IPS-20b (cell line): ENCODE measurements around the gene TEX54.

Source experiments
- H3K27ac ChIP-seq: one replicate; pipeline ENCODE4 v1.5.1; 2013; ENCODE audit warnings: low read length
- H3K27me3 ChIP-seq: 2 replicates; pipeline ENCODE4 v1.6.1; 2013; ENCODE audit warnings: mild to moderate bottlenecking, low read length, inconsistent platforms; ENCODE audit not compliant: insufficient read depth
- H3K36me3 ChIP-seq: 2 replicates; pipeline ENCODE4 v1.6.1; 2013; ENCODE audit warnings: low read depth, mild to moderate bottlenecking, inconsistent platforms, low read length, moderate library complexity; ENCODE audit not compliant: insufficient read depth
- H3K4me1 ChIP-seq: 2 replicates; pipeline ENCODE4 v1.6.1; 2013; ENCODE audit warnings: mild to moderate bottlenecking, control low read depth, inconsistent platforms, low read length, moderate library complexity; ENCODE audit not compliant: insufficient read depth
- H3K4me3 ChIP-seq: 2 replicates; pipeline ENCODE4 v1.5.1; 2013; ENCODE audit warnings: mild to moderate bottlenecking, low read length, inconsistent platforms
- H3K9ac ChIP-seq: 2 replicates; pipeline ENCODE4 v1.6.1; 2013; ENCODE audit warnings: low read depth, mild to moderate bottlenecking, inconsistent platforms, low read length, moderate library complexity
- H3K9me3 ChIP-seq: 2 replicates; pipeline ENCODE4 v1.6.1; 2013; ENCODE audit warnings: mild to moderate bottlenecking, low read depth, low read length, inconsistent platforms; ENCODE audit not compliant: insufficient read depth

The TEX54 gene

GRCh38 chr11:62792202-62792575 is 40.5 kb downstream of the TEX54 start:
- Histone ChIP-seq H3K27ac (no peak overlapping the region), H3K9ac (peak overlapping the region; percentile 96; the same call in 1 of the 2 replicates), H3K4me3 (peak overlapping the region; percentile 93; the same call in 1 of the 2 replicates), H3K36me3 (peaks cover 70% of the 10 kb centered on the region), H3K27me3 (no peaks in the 10 kb centered on the region), H3K4me1 (no peaks in the 10 kb centered on the region), H3K9me3 (no peaks in the 10 kb centered on the region)

GRCh38 chr11:62791501-62792201 is 41.0 kb downstream of the TEX54 start, which contains the start of gene TMEM223:
Gene TMEM223, minus strand, starts transcription at chr11:62792006. Its CDS starts 12 bp downstream, at chr11:62791994.
- Histone ChIP-seq H3K9ac (peak within 1 kb of the TSS; percentile 96), H3K27me3 (no peaks in the 10 kb centered on the region), H3K4me3 (peak within 1 kb of the TSS; percentile 93), H3K9me3 (no peaks in the 10 kb centered on the region), H3K27ac (peak within 1 kb of the TSS; percentile 80), H3K36me3 (peaks cover 65% of the 10 kb centered on the region), H3K4me1 (no peaks in the 10 kb centered on the region)

- Histone ChIP-seq H3K4me3 (no peak overlapping the region), H3K36me3 (peaks cover 55% of the 10 kb centered on the region), H3K27ac (no peak overlapping the region), H3K9me3 (no peaks in the 10 kb centered on the region), H3K4me1 (no peaks in the 10 kb centered on the region), H3K27me3 (no peaks in the 10 kb centered on the region), H3K9ac (no peak overlapping the region)
Measured at GRCh38 chr11:62789576-62789975, 43.1 kb downstream of the TEX54 start.

GRCh38 chr11:62788991-62789390 is 43.6 kb downstream of the TEX54 start:
- Histone ChIP-seq H3K4me1 (no peaks in the 10 kb centered on the region), H3K9ac (no peak overlapping the region), H3K9me3 (no peaks in the 10 kb centered on the region), H3K36me3 (peaks cover 51% of the 10 kb centered on the region), H3K27me3 (no peaks in the 10 kb centered on the region), H3K27ac (no peak overlapping the region), H3K4me3 (no peak overlapping the region)

GRCh38 chr11:62787005-62787759 is 45.5 kb downstream of the TEX54 start, which contains the start of gene TMEM179B:
Gene TMEM179B, plus strand, starts transcription at chr11:62787402. Its CDS starts 30 bp downstream, at chr11:62787432.
- peak within 1 kb of the TSS; percentile 91 for H3K4me3 ChIP-seq
- no peaks in the 10 kb centered on the region for H3K27me3 ChIP-seq
- peaks cover 51% of the 10 kb centered on the region for H3K36me3 ChIP-seq
- H3K4me1 ChIP-seq: no peaks in the 10 kb centered on the region
- peak within 1 kb of the TSS; percentile 65 for H3K27ac ChIP-seq
- peak within 1 kb of the TSS; percentile 89 for H3K9ac ChIP-seq
- no peaks in the 10 kb centered on the region for H3K9me3 ChIP-seq

- Histone ChIP-seq H3K27me3 (no peaks in the 10 kb centered on the region), H3K9me3 (no peaks in the 10 kb centered on the region), H3K4me1 (no peaks in the 10 kb centered on the region), H3K4me3 (peak overlapping the region; percentile 91), H3K27ac (no peak overlapping the region), H3K36me3 (peaks cover 55% of the 10 kb centered on the region), H3K9ac (peak overlapping the region; percentile 89; the same call in 1 of the 2 replicates)
Measured at GRCh38 chr11:62786318-62787004, 46.2 kb downstream of the TEX54 start.

GRCh38 chr11:62782753-62783152 is 49.9 kb downstream of the TEX54 start:
- Histone ChIP-seq H3K4me3 (no peak overlapping the region), H3K9me3 (no peaks in the 10 kb centered on the region), H3K36me3 (peaks cover 45% of the 10 kb centered on the region), H3K27me3 (no peaks in the 10 kb centered on the region), H3K4me1 (no peaks in the 10 kb centered on the region), H3K27ac (no peak overlapping the region), H3K9ac (no peak overlapping the region)
